ENCODE results near the gene POP7. TPM values are rescaled to one million over a fixed set of nuclear protein-coding genes. Genes with fewer than 3 reads are reported as not detected.

Gene POP7
- total and polyA plus RNA-seq, 4 donors = 19.1 to 40.1 (median 33.8) TPM

DNA sequence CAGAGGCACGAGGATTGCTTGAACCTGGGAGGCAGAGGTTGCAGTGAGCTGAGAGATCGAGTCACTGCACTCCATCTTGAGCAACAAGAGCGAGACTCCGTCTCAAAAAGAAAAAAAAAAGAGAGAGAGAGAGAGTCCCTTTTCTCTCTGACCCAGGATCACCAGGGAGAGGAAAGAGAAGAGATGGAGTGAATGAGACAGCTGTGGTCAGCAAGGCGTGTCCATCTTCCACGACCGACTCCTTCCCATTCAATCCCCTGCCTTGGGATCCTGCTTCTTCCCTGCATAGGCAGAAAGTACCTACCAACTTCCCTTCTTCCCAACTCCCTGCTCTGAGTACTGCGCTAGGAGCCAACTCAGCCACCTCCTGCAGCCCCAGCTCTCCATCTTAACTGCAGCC lies 22.3 kb downstream of the POP7 start:
- Histone ChIP-seq H3K9ac (ENCODE audit: low read depth in 1 of 2, low read length in 2 of 2) (no peak overlapping the region), H3K36me3 (ENCODE audit: control insufficient read depth in 4 of 4, insufficient read depth in 3 of 4, low read depth in 1 of 4, low read length in 3 of 4) (no peaks in the 10 kb centered on the region), H3K27me3 (ENCODE audit: control insufficient read depth in 4 of 4, insufficient read depth in 4 of 4, low read length in 3 of 4) (no peaks in the 10 kb centered on the region), H3K4me3 (ENCODE audit: low read depth in 1 of 3, low read length in 3 of 3) (no peak overlapping the region), H3K27ac (ENCODE audit: low read depth in 1 of 2, low read length in 2 of 2) (no peak overlapping the region), H3K4me1 (ENCODE audit: control insufficient read depth in 4 of 4, insufficient read depth in 4 of 4, low read length in 3 of 4) (peaks cover 5 to 34% (median 21%) of the 10 kb centered on the region in 4 donors), H3K9me3 (ENCODE audit: control insufficient read depth in 4 of 4, low read length in 3 of 4) (no peaks in the 10 kb centered on the region)
- DNase-seq (ENCODE audit: low spot score) = no peak
- 88% methylated on average over 8 of the region's 8 CpGs for WGBS
- TF ChIP-seq NR2F2 (IDR thresholded peaks at IDR 0.05) = no peak
- TF ChIP-seq HNF4A (conservative IDR thresholded peaks at IDR 0.05) = no peak
- TF ChIP-seq CTCF (IDR thresholded peaks at IDR 0.05; ENCODE audit: low read depth, low read length, missing input control) = no peak
- TF ChIP-seq RXRA (IDR thresholded peaks at IDR 0.05) = no peak
- TF ChIP-seq, protein P1, sequence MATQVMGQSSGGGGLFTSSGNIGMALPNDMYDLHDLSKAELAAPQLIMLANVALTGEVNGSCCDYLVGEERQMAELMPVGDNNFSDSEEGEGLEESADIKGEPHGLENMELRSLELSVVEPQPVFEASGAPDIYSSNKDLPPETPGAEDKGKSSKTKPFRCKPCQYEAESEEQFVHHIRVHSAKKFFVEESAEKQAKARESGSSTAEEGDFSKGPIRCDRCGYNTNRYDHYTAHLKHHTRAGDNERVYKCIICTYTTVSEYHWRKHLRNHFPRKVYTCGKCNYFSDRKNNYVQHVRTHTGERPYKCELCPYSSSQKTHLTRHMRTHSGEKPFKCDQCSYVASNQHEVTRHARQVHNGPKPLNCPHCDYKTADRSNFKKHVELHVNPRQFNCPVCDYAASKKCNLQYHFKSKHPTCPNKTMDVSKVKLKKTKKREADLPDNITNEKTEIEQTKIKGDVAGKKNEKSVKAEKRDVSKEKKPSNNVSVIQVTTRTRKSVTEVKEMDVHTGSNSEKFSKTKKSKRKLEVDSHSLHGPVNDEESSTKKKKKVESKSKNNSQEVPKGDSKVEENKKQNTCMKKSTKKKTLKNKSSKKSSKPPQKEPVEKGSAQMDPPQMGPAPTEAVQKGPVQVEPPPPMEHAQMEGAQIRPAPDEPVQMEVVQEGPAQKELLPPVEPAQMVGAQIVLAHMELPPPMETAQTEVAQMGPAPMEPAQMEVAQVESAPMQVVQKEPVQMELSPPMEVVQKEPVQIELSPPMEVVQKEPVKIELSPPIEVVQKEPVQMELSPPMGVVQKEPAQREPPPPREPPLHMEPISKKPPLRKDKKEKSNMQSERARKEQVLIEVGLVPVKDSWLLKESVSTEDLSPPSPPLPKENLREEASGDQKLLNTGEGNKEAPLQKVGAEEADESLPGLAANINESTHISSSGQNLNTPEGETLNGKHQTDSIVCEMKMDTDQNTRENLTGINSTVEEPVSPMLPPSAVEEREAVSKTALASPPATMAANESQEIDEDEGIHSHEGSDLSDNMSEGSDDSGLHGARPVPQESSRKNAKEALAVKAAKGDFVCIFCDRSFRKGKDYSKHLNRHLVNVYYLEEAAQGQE (IDR thresholded peaks at IDR 0.05) = no peak
- TF ChIP-seq HNF4G (IDR thresholded peaks at IDR 0.05) = no peak
- TF ChIP-seq, protein P2, sequence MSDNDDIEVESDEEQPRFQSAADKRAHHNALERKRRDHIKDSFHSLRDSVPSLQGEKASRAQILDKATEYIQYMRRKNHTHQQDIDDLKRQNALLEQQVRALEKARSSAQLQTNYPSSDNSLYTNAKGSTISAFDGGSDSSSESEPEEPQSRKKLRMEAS (IDR thresholded peaks at IDR 0.05) = no peak
- no peak for TF ChIP-seq RAD21 (IDR thresholded peaks at IDR 0.05)
- no peak for TF ChIP-seq EGR1 (IDR thresholded peaks at IDR 0.05; ENCODE audit: low read depth in 2 of 2)
- TF ChIP-seq GABPA (IDR thresholded peaks at IDR 0.05 in 1 of 2, conservative IDR thresholded peaks at IDR 0.05 in 1 of 2) = no peak
- no peak for TF ChIP-seq ATF3 (IDR thresholded peaks at IDR 0.05)
- TF ChIP-seq FOXA1 (IDR thresholded peaks at IDR 0.05) = no peak
- no peak for TF ChIP-seq TAF1 (conservative IDR thresholded peaks at IDR 0.05)
- TF ChIP-seq SP1 (IDR thresholded peaks at IDR 0.05) = no peak
- TF ChIP-seq FOXA2 (IDR thresholded peaks at IDR 0.05) = no peak
- no peak for TF ChIP-seq ZBTB33 (IDR thresholded peaks at IDR 0.05)
- TF ChIP-seq YY1 (IDR thresholded peaks at IDR 0.05) = no peak
